ENCODE measurements around the gene AHNAK2.

GRCh38 chr14:104888489-104889374 lies 89.4 kb downstream of the AHNAK2 start:
- no peak for TF ChIP-seq POLR2A (IDR thresholded peaks at IDR 0.05; ENCODE audit: extremely low read depth, insufficient read length)
- TF ChIP-seq MAX (IDR thresholded peaks at IDR 0.05; ENCODE audit: low read depth, low read length): no peak
- TF ChIP-seq, protein P1, sequence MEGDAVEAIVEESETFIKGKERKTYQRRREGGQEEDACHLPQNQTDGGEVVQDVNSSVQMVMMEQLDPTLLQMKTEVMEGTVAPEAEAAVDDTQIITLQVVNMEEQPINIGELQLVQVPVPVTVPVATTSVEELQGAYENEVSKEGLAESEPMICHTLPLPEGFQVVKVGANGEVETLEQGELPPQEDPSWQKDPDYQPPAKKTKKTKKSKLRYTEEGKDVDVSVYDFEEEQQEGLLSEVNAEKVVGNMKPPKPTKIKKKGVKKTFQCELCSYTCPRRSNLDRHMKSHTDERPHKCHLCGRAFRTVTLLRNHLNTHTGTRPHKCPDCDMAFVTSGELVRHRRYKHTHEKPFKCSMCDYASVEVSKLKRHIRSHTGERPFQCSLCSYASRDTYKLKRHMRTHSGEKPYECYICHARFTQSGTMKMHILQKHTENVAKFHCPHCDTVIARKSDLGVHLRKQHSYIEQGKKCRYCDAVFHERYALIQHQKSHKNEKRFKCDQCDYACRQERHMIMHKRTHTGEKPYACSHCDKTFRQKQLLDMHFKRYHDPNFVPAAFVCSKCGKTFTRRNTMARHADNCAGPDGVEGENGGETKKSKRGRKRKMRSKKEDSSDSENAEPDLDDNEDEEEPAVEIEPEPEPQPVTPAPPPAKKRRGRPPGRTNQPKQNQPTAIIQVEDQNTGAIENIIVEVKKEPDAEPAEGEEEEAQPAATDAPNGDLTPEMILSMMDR (IDR thresholded peaks at IDR 0.05; ENCODE audit: low read depth, low read length): no peak

All from NB4 (cell line).